H1 (cell line): ENCODE results near the gene LDHB. TPM values are rescaled to one million over a fixed set of nuclear protein-coding genes. Genes with fewer than 3 reads are reported as not detected.

Experiments used
- CEBPB ChIP-seq: IDR thresholded peaks from 2 replicates; pipeline ENCODE4 v1.6.1; 2012; ENCODE audit warnings: low read depth, low read length
- polyA plus RNA-seq, 7 experiments: library from polyadenylated mRNA; depleted of rRNA in 3 of 7; stranded (reverse) in 5 of 7; unstranded in 2 of 7; fragments of >200 nt in 5 of 7; fragments of 200-250 nt in 2 of 7; gene quantifications; 1 replicate in 5 of 7; 2 replicates in 1 of 7; 4 replicates in 1 of 7; pipeline versions ENCODE4 v1.2.1 to v1.2.3, GENCODE V29; 2011 to 2013; ENCODE audit warnings: missing spikeins in 2 of 7, mixed read lengths in 2 of 7
- total RNA-seq: library from RNA; stranded (reverse); fragmentation: NEBNext Ultra II Directional; extraction: Animal tissue kit (Norgen Biotek cat#: 25700); gene quantifications from 2 replicates; pipeline ENCODE4 v1.2.1, GENCODE V29; 2021
- TF ChIP-seq, protein P1 (sequence below): IDR thresholded peaks from 2 replicates; pipeline ENCODE4 v1.6.1; 2011; ENCODE audit warnings: low read depth, mild to moderate bottlenecking, low read length; ENCODE audit not compliant: insufficient read depth

The LDHB gene
- total and polyA plus RNA-seq, 2 of the 8 experiments (the other 6 are each of a cell fraction or from before 2014, with no cell fraction given), result 1,177 to 1,781 TPM

DNA sequence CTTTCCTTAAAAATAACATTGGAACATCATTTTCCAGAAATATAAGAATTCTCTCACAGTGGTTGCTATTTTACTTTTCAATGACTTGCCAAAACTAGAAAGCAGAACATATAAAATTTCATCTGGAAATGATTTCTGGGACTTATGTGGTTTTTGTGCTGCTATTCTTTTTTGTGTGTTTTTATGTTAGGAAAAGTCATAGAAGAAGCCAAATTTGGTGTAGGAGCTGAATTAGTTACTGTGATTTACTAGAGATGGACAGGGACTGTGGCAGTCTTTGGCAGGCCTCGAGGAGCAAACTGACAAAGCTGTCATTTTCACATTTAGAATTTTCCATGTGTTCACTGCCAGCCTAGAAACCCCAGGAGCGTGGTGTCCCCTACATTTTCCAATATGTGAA lies 38.3 kb upstream of the LDHB start (continued):
- TF ChIP-seq, protein P1, sequence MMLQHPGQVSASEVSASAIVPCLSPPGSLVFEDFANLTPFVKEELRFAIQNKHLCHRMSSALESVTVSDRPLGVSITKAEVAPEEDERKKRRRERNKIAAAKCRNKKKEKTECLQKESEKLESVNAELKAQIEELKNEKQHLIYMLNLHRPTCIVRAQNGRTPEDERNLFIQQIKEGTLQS, result no peak
- TF ChIP-seq CEBPB, result no peak
